SK-N-SH (cell line): ENCODE data around the gene ZNF750.

ENCODE experiments used
- EP300 ChIP-seq, 2 experiments: IDR thresholded peaks; 2 replicates each; pipeline versions ENCODE4 v1.4.0 to v1.6.1; 2012; ENCODE audit warnings: borderline replicate concordance in 1 of 2, low read depth in 1 of 2, low read length in 1 of 2
- EZH2phosphoT487 ChIP-seq: fragments of 200-600 bp; sonication (generic); IDR thresholded peaks from 2 replicates; pipeline ENCODE4 v1.6.1; 2017; ENCODE audit warnings: low read depth, mixed run types, mild to moderate bottlenecking, antibody characterized with exemption, moderate library complexity, borderline replicate concordance
- FOSL2 ChIP-seq: IDR thresholded peaks from 2 replicates; pipeline ENCODE4 v1.4.0; 2012; ENCODE audit warnings: low read depth, mild to moderate bottlenecking, moderate library complexity, borderline replicate concordance
- JUND ChIP-seq: IDR thresholded peaks from 2 replicates; pipeline ENCODE4 v1.4.0; 2012
- MAX ChIP-seq: IDR thresholded peaks from 2 replicates; pipeline ENCODE4 v1.4.0; 2012; ENCODE audit warnings: low read depth
- MEF2A ChIP-seq: IDR thresholded peaks from 2 replicates; pipeline ENCODE4 v1.4.0; 2012; ENCODE audit warnings: low read depth, borderline replicate concordance
- NRF1 ChIP-seq: IDR thresholded peaks from 2 replicates; pipeline ENCODE4 v1.6.1; 2012; ENCODE audit warnings: low read depth, mild to moderate bottlenecking, low read length
- POLR2AphosphoS5 ChIP-seq: IDR thresholded peaks from 2 replicates; pipeline ENCODE4 v1.6.1; 2012; ENCODE audit warnings: low read depth, low read length
- REST ChIP-seq: IDR thresholded peaks from 2 replicates; pipeline ENCODE4 v1.6.1; 2012; ENCODE audit warnings: mild to moderate bottlenecking, low read depth, low read length, moderate library complexity
- TAF1 ChIP-seq: IDR thresholded peaks from 2 replicates; pipeline ENCODE4 v1.6.1; 2012; ENCODE audit warnings: low read depth, mild to moderate bottlenecking, low read length, moderate library complexity, borderline replicate concordance
- TF ChIP-seq, protein P1 (sequence below): fragments of 200-600 bp; sonication (generic); IDR thresholded peaks from 2 replicates; pipeline ENCODE4 v1.6.1; 2017; ENCODE audit warnings: antibody characterized with exemption, mild to moderate bottlenecking, moderate library complexity

GRCh38 chr17:82835122-82835521 lies 4.7 kb downstream of the ZNF750 start:
- TF ChIP-seq REST (no peak), NRF1 (no peak), POLR2AphosphoS5 (no peak), FOSL2 (no peak), MAX (no peak), EZH2phosphoT487 (no peak), JUND (no peak), EP300 (IDR thresholded peaks at IDR 0.05; ENCODE audit: borderline replicate concordance in 1 of 2, low read depth in 1 of 2, low read length in 1 of 2) (no peak), TAF1 (no peak), MEF2A (no peak)
- TF ChIP-seq, protein P1, sequence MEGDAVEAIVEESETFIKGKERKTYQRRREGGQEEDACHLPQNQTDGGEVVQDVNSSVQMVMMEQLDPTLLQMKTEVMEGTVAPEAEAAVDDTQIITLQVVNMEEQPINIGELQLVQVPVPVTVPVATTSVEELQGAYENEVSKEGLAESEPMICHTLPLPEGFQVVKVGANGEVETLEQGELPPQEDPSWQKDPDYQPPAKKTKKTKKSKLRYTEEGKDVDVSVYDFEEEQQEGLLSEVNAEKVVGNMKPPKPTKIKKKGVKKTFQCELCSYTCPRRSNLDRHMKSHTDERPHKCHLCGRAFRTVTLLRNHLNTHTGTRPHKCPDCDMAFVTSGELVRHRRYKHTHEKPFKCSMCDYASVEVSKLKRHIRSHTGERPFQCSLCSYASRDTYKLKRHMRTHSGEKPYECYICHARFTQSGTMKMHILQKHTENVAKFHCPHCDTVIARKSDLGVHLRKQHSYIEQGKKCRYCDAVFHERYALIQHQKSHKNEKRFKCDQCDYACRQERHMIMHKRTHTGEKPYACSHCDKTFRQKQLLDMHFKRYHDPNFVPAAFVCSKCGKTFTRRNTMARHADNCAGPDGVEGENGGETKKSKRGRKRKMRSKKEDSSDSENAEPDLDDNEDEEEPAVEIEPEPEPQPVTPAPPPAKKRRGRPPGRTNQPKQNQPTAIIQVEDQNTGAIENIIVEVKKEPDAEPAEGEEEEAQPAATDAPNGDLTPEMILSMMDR = no peak
